ENCODE results near the gene FRMD1. TPM values are rescaled to one million over a fixed set of nuclear protein-coding genes. Genes with fewer than 3 reads are reported as not detected.

FRMD1 gene
- total and polyA plus RNA-seq, 2 donors (not counting 1 experiment from before 2014, with no cell fraction given): not detected

GRCh38 chr6:168103050-168103830, 24.2 kb upstream of the FRMD1 start:
- 70% methylated on average over 11 of the region's 19 CpGs for WGBS (ENCODE audit: insufficient coverage)
- Mint-ChIP-seq H3K4me3 (no peak overlapping the region), H3K4me1 (no peaks in the 10 kb centered on the region), H3K27me3 (peaks cover 42% of the 10 kb centered on the region), H3K9me3 (ENCODE audit: insufficient read depth) (no peaks in the 10 kb centered on the region), H3K27ac (no peak overlapping the region)
- POLR2A ChIA-PET: no interaction called here
- no peak overlapping the region for H3K27ac ChIP-seq (ENCODE audit: low read length in 2 of 2)
- intact Hi-C loops (cut with micrococcal nuclease): no loop called here
- H3K27me3 ChIP-seq (replicated peaks in 1 of 4; ENCODE audit: control extremely low read depth in 1 of 4, control insufficient read depth in 3 of 4, insufficient read depth in 4 of 4, low read length in 3 of 4): peaks cover 0 to 16% (median 2%) of the 10 kb centered on the region in 4 experiments
- no peak for DNase-seq
- no peaks in the 10 kb centered on the region for H4K20me1 ChIP-seq (ENCODE audit: control insufficient read depth, insufficient read depth, low read length, poor library complexity, severe bottlenecking)
- no peak overlapping the region for H3K9ac ChIP-seq (ENCODE audit: low read length)
- H3K36me3 ChIP-seq (replicated peaks in 1 of 2; ENCODE audit: control extremely low read depth in 1 of 2, control insufficient read depth in 1 of 2, extremely low read depth in 1 of 2, insufficient read depth in 2 of 2, low read length in 1 of 2): no peaks in the 10 kb centered on the region
- H3K4me3 ChIP-seq (ENCODE audit: control extremely low read depth in 1 of 5, extremely low read depth in 1 of 5, insufficient read depth in 1 of 5, low read depth in 2 of 5, low read length in 4 of 5): no peak overlapping the region
- no peaks in the 10 kb centered on the region for H3K9me3 ChIP-seq (ENCODE audit: control extremely low read depth in 1 of 3, control insufficient read depth in 2 of 3, insufficient read depth in 1 of 3, low read length in 2 of 3)
- no peak overlapping the region for H2AFZ ChIP-seq (ENCODE audit: insufficient read depth, low read depth, low read length, poor library complexity, severe bottlenecking)
- no peak overlapping the region for H3K4me2 ChIP-seq (replicated peaks; ENCODE audit: low read depth, low read length, poor library complexity, severe bottlenecking)
- no peaks in the 10 kb centered on the region for H3K4me1 ChIP-seq (ENCODE audit: control insufficient read depth in 2 of 2, insufficient read depth in 2 of 2, low read length in 2 of 2)
- CTCF ChIA-PET: no interaction called here
- TF ChIP-seq EZH2 (IDR thresholded peaks at IDR 0.05; ENCODE audit: borderline replicate concordance, insufficient read depth, low read depth, low read length, poor library complexity, severe bottlenecking): no peak
- TF ChIP-seq CTCF (IDR thresholded peaks at IDR 0.05): no peak
- ATAC-seq (ENCODE audit: low read depth): no peak
- H3K79me2 ChIP-seq (ENCODE audit: control insufficient read depth, insufficient read depth, low read length): no peaks in the 10 kb centered on the region

- Histone ChIP-seq H3K79me2 (ENCODE audit: control insufficient read depth, insufficient read depth, low read length) (no peaks in the 10 kb centered on the region), H3K9me3 (ENCODE audit: control extremely low read depth in 1 of 3, control insufficient read depth in 2 of 3, insufficient read depth in 1 of 3, low read length in 2 of 3) (no peaks in the 10 kb centered on the region), H3K27me3 (replicated peaks in 1 of 4; ENCODE audit: control extremely low read depth in 1 of 4, control insufficient read depth in 3 of 4, insufficient read depth in 4 of 4, low read length in 3 of 4) (peaks cover 0 to 16% (median 2%) of the 10 kb centered on the region in 4 experiments), H3K27ac (ENCODE audit: low read length in 2 of 2) (no peak overlapping the region), H3K36me3 (replicated peaks in 1 of 2; ENCODE audit: control extremely low read depth in 1 of 2, control insufficient read depth in 1 of 2, extremely low read depth in 1 of 2, insufficient read depth in 2 of 2, low read length in 1 of 2) (no peaks in the 10 kb centered on the region), H3K4me3 (ENCODE audit: control extremely low read depth in 1 of 5, extremely low read depth in 1 of 5, insufficient read depth in 1 of 5, low read depth in 2 of 5, low read length in 4 of 5) (no peak overlapping the region), H3K4me1 (ENCODE audit: control insufficient read depth in 2 of 2, insufficient read depth in 2 of 2, low read length in 2 of 2) (no peaks in the 10 kb centered on the region), H3K9ac (ENCODE audit: low read length) (no peak overlapping the region), H4K20me1 (ENCODE audit: control insufficient read depth, insufficient read depth, low read length, poor library complexity, severe bottlenecking) (no peaks in the 10 kb centered on the region), H3K4me2 (replicated peaks; ENCODE audit: low read depth, low read length, poor library complexity, severe bottlenecking) (no peak overlapping the region), H2AFZ (ENCODE audit: insufficient read depth, low read depth, low read length, poor library complexity, severe bottlenecking) (no peak overlapping the region)
- WGBS (ENCODE audit: insufficient coverage): 41% methylated on average over 9 of the region's 10 CpGs
- DNase-seq (no peak), ATAC-seq (ENCODE audit: low read depth) (no peak)
- no peak overlapping the region for H3K27ac Mint-ChIP-seq
- H3K27me3 Mint-ChIP-seq: peaks cover 42% of the 10 kb centered on the region
- no peak overlapping the region for H3K4me3 Mint-ChIP-seq
- CTCF ChIA-PET: no interaction called here
- intact Hi-C loops (cut with micrococcal nuclease): no loop called here
- POLR2A ChIA-PET: no interaction called here
- H3K4me1 Mint-ChIP-seq: no peaks in the 10 kb centered on the region
- H3K9me3 Mint-ChIP-seq (ENCODE audit: insufficient read depth): no peaks in the 10 kb centered on the region
- TF ChIP-seq CTCF (IDR thresholded peaks at IDR 0.05): no peak
- TF ChIP-seq EZH2 (IDR thresholded peaks at IDR 0.05; ENCODE audit: borderline replicate concordance, insufficient read depth, low read depth, low read length, poor library complexity, severe bottlenecking): no peak
Measured at GRCh38 chr6:168102315-168102985, 23.4 kb upstream of the FRMD1 start.
